SU-DHL-6 (cell line): ENCODE results near the gene CCR5AS.

Experiments
- H2AFZ ChIP-seq: fragments of 200-600 bp; sonication (generic); 2 replicates; pipeline ENCODE4 v1.6.1; 2014; ENCODE audit warnings: low read depth, mild to moderate bottlenecking, moderate library complexity, mixed read lengths, antibody characterized with exemption, low read length; ENCODE audit not compliant: severe bottlenecking
- H3F3A ChIP-seq: fragments of 200-600 bp; shearing (Covaris generic); 2 replicates; pipeline ENCODE4 v1.6.0; 2016; ENCODE audit warnings: antibody characterized with exemption, mild to moderate bottlenecking; ENCODE audit not compliant: insufficient read depth
- H3K27ac ChIP-seq: fragments of 200-600 bp; sonication (generic); 2 replicates; pipeline ENCODE4 v1.5.1; 2016; ENCODE audit warnings: low read depth, mild to moderate bottlenecking, low read length, moderate library complexity, mixed read lengths
- H3K27me3 ChIP-seq: fragments of 200-600 bp; sonication (generic), shearing (Covaris generic); 2 replicates; pipeline ENCODE4 v1.6.0; 2014; ENCODE audit warnings: mild to moderate bottlenecking, low read length
- H3K36me3 ChIP-seq: fragments of 200-600 bp; sonication (generic); 2 replicates; pipeline ENCODE4 v1.6.1; 2014; ENCODE audit warnings: mild to moderate bottlenecking, low read length, mixed read lengths
- H3K4me2 ChIP-seq: fragments of 300-600, 200-600 bp; shearing (Covaris generic), sonication (generic); 2 replicates; pipeline ENCODE4 v1.6.0; 2014; ENCODE audit warnings: low read length, low read depth, mild to moderate bottlenecking; ENCODE audit not compliant: poor library complexity, severe bottlenecking
- H3K4me3 ChIP-seq: fragments of 200-600 bp; sonication (generic); 2 replicates; pipeline ENCODE4 v1.5.1; 2014; ENCODE audit warnings: antibody characterized with exemption, low read length, mild to moderate bottlenecking, mixed read lengths; ENCODE audit not compliant: insufficient read depth, poor library complexity, severe bottlenecking
- H3K79me2 ChIP-seq: fragments of 200-600 bp; sonication (generic); 2 replicates; pipeline ENCODE4 v1.6.1; 2014; ENCODE audit warnings: mild to moderate bottlenecking, low read length, moderate library complexity; ENCODE audit not compliant: insufficient read depth
- H3K9ac ChIP-seq: fragments of 200-600 bp; sonication (generic); 2 replicates; pipeline ENCODE4 v1.7.0; 2014; ENCODE audit warnings: mild to moderate bottlenecking, low read length
- H3K9me2 ChIP-seq: fragments of 200-600 bp; sonication (generic); replicated peaks from 2 replicates; pipeline ENCODE4 v1.6.1; 2014; ENCODE audit warnings: low read length; ENCODE audit not compliant: insufficient read depth
- H3K9me3 ChIP-seq: fragments of 200-600 bp; sonication (generic); 2 replicates; pipeline ENCODE4 v1.6.1; 2014; ENCODE audit warnings: low read length, mixed read lengths; ENCODE audit not compliant: insufficient read depth
- H4K20me1 ChIP-seq: fragments of 200-600 bp; sonication (generic); 2 replicates; pipeline ENCODE4 v1.6.1; 2014; ENCODE audit warnings: low read depth, mild to moderate bottlenecking, antibody characterized with exemption, low read length, moderate library complexity, mixed read lengths
- CTCF ChIP-seq: fragments of 200-600 bp; sonication (generic); IDR thresholded peaks from one replicate; pipeline ENCODE4 v1.5.1; 2017; ENCODE audit warnings: antibody characterized with exemption, mild to moderate bottlenecking, low read length, moderate library complexity; ENCODE audit not compliant: insufficient read depth, poor library complexity, severe bottlenecking
- EZH2phosphoT487 ChIP-seq: fragments of 200-600 bp; sonication (generic), shearing (Covaris generic); conservative IDR thresholded peaks from 2 replicates; pipeline ENCODE4 v1.6.1; 2018; ENCODE audit warnings: mild to moderate bottlenecking, antibody characterized with exemption, low read length, moderate library complexity, mixed read lengths

CCR5AS gene

GRCh38 chr3:46401579-46401978 is 5.3 kb downstream of the CCR5AS start:
- Histone ChIP-seq H3K9me3 (no peaks in the 10 kb centered on the region), H4K20me1 (no peaks in the 10 kb centered on the region), H3F3A (no peaks in the 10 kb centered on the region), H3K79me2 (no peaks in the 10 kb centered on the region), H3K27me3 (no peaks in the 10 kb centered on the region), H3K36me3 (no peaks in the 10 kb centered on the region), H3K4me2 (no peak overlapping the region), H2AFZ (no peak overlapping the region), H3K4me3 (no peak overlapping the region), H3K9ac (no peak overlapping the region), H3K27ac (no peak overlapping the region), H3K9me2 (no peaks in the 10 kb centered on the region)
- TF ChIP-seq CTCF (no peak), EZH2phosphoT487 (no peak)

DNA sequence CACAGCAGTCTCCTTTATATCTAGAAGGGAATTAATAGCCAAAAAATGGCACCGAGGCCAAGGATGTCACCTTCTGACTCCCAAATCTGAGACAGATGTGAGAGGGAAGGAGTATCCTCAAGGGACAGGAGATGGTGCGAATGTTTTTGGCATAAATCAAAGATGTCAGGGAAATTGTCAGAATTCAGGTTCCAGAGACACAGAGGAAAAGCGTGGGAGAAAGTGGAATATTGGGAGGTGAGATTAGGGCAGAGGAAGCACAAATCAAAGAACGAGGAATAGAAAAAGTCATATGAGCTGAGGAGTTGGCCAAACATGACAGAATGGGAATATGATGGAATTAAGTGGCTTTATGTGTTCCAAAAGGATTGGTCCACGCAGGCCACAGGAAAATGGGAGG is 6.0 kb downstream of the CCR5AS start:
- Histone ChIP-seq H3K9ac (no peak overlapping the region), H4K20me1 (no peaks in the 10 kb centered on the region), H2AFZ (no peak overlapping the region), H3K79me2 (no peaks in the 10 kb centered on the region), H3K4me2 (no peak overlapping the region), H3K27ac (no peak overlapping the region), H3K36me3 (no peaks in the 10 kb centered on the region), H3K9me3 (no peaks in the 10 kb centered on the region), H3F3A (no peaks in the 10 kb centered on the region), H3K9me2 (no peaks in the 10 kb centered on the region), H3K4me3 (no peak overlapping the region), H3K27me3 (no peaks in the 10 kb centered on the region)
- no peak for TF ChIP-seq CTCF
- no peak for TF ChIP-seq EZH2phosphoT487

DNA sequence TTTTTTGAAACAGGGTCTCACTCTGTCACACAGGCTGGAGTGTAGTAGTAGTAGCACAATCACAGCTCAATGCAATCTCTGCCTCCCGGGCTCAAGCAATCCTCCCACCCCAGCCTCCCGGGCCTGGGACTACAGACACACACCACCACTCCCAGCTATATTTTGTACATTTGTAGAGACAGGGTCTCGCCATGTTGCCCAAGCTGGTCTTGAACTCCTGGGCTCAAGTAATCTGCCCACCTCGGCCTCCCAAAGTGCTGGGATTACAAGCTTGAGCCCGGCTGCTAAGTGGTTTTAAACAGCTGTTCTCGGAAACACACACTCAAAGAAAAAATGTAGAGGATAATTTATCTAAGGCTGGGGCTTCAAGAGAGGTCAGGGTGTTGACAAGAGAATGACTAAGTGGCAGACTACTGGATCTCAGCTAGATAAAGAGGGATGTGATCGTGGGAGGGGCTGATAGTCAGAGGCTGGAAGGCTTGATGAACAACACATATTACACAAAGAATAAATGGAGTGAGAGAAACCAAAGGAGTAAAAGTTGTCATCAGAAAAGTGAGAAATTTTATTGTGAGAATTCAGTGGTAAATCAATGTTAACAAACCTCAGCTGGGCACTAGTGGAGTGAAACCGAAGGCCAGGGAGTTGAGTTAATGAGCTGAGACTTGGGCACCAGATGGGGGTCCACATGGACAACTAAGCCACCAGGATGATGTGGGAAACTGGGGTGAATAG is 6.7 kb downstream of the CCR5AS start:
- Histone ChIP-seq H2AFZ (no peak overlapping the region), H3K9ac (no peak overlapping the region), H3K9me3 (no peaks in the 10 kb centered on the region), H3K4me3 (no peak overlapping the region), H3F3A (no peaks in the 10 kb centered on the region), H3K27me3 (no peaks in the 10 kb centered on the region), H3K27ac (no peak overlapping the region), H3K36me3 (no peaks in the 10 kb centered on the region), H4K20me1 (no peaks in the 10 kb centered on the region), H3K79me2 (no peaks in the 10 kb centered on the region), H3K4me2 (no peak overlapping the region), H3K9me2 (no peaks in the 10 kb centered on the region)
- TF ChIP-seq EZH2phosphoT487 (no peak), CTCF (no peak)
